H1 (cell line): ENCODE data around the gene MCC. TPM values are rescaled to one million over a fixed set of nuclear protein-coding genes. Genes with fewer than 3 reads are reported as not detected.

ENCODE experiments used
- CTCF ChIA-PET: fragments of 300-600 bp; sonication (Branson Sonifier 250); formaldehyde crosslinking; loops from one replicate; lab custom pipeline; 2021; ENCODE audit not compliant: partially characterized antibody; lab: Charles Lee
- POLR2A ChIA-PET: fragments of 300-600 bp; sonication (Branson Sonifier 250); formaldehyde crosslinking; loops from one replicate; lab custom pipeline; 2021; ENCODE audit warnings: inconsistent platforms; ENCODE audit not compliant: partially characterized antibody; lab: Charles Lee
- DNase-seq, 2 experiments: peaks; one replicate each; pipeline versions ENCODE4 v3.0.0 to v3.0.0-alpha.2; 2010 to 2022; ENCODE audit warnings: low spot score in 2 of 2, low read depth in 1 of 2, mixed read lengths in 1 of 2
- FAIRE-seq: peaks from 2 replicates; lab custom pipeline; 2011; peaks lifted over from hg19 to GRCh38; lab: Jason Lieb, UNC
- H2AFZ ChIP-seq: 2 replicates; pipeline ENCODE4 v1.8.1; 2012; ENCODE audit warnings: low read length, inconsistent platforms
- H2AK5ac ChIP-seq: 2 replicates; pipeline ENCODE4 v1.6.1; 2013; ENCODE audit warnings: low read depth, low read length
- H2BK120ac ChIP-seq: replicated peaks from 2 replicates; pipeline ENCODE3; 2013; ENCODE audit warnings: low read depth, low read length, inconsistent platforms
- H2BK12ac ChIP-seq: 2 replicates; pipeline ENCODE4 v1.6.1; 2013; ENCODE audit warnings: low read depth, low read length
- H2BK15ac ChIP-seq: 2 replicates; pipeline ENCODE4 v1.6.1; 2013; ENCODE audit warnings: low read length
- H2BK20ac ChIP-seq: 2 replicates; pipeline ENCODE4 v1.6.1; 2013; ENCODE audit warnings: low read length
- H2BK5ac ChIP-seq: 2 replicates; pipeline ENCODE4 v1.6.1; 2013; ENCODE audit warnings: low read depth, low read length
- H3K14ac ChIP-seq: 2 replicates; pipeline ENCODE4 v1.6.1; 2013; ENCODE audit warnings: inconsistent platforms; ENCODE audit not compliant: insufficient read length
- H3K18ac ChIP-seq: 2 replicates; pipeline ENCODE4 v1.6.1; 2013; ENCODE audit warnings: low read length; ENCODE audit errors: extremely low read depth
- H3K23ac ChIP-seq: 2 replicates; pipeline ENCODE4 v1.6.1; 2013; ENCODE audit warnings: inconsistent platforms; ENCODE audit not compliant: insufficient read length
- H3K23me2 ChIP-seq: 2 replicates; pipeline ENCODE4 v1.6.1; 2013; ENCODE audit warnings: low read depth, low read length
- H3K27ac ChIP-seq: 2 replicates; pipeline ENCODE4 v1.6.1; 2011; ENCODE audit warnings: low read depth, low read length, inconsistent platforms
- H3K27me3 ChIP-seq, 4 experiments: replicated peaks in 1 of 4; 1 replicate in 1 of 4; 2 replicates in 3 of 4; pipeline versions ENCODE4 v1.6.1 to v1.8.1; 2011 to 2013; ENCODE audit warnings: low read length in 3 of 4, mild to moderate bottlenecking in 3 of 4, inconsistent platforms in 2 of 4, mixed read lengths in 2 of 4, moderate library complexity in 1 of 4; ENCODE audit not compliant: control insufficient read depth in 3 of 4, insufficient read depth in 3 of 4; ENCODE audit errors: extremely low read depth in 1 of 4
- H3K36me3 ChIP-seq, 4 experiments: 2 replicates each; pipeline versions ENCODE4 v1.6.1 to v1.8.1; 2011 to 2013; ENCODE audit warnings: mild to moderate bottlenecking in 4 of 4, low read length in 3 of 4, moderate library complexity in 2 of 4, control low read depth in 1 of 4, inconsistent platforms in 1 of 4; ENCODE audit not compliant: insufficient read depth in 4 of 4, control insufficient read depth in 2 of 4
- H3K4ac ChIP-seq: replicated peaks from 2 replicates; pipeline ENCODE3; 2013; ENCODE audit warnings: low read length, low read depth, mixed read lengths, inconsistent platforms; ENCODE audit not compliant: insufficient read length
- H3K4me1 ChIP-seq, 4 experiments: replicated peaks in 1 of 4; 1 replicate in 1 of 4; 2 replicates in 3 of 4; pipeline versions ENCODE4 v1.6.1 to v1.8.1; 2011 to 2013; ENCODE audit warnings: low read length in 3 of 4, inconsistent platforms in 2 of 4, mixed read lengths in 1 of 4; ENCODE audit not compliant: insufficient read depth in 4 of 4, control insufficient read depth in 3 of 4
- H3K4me2 ChIP-seq, 2 experiments: 2 replicates each; pipeline versions ENCODE4 v1.6.1 to v1.8.1; 2011 to 2013; ENCODE audit warnings: low read depth in 2 of 2, low read length in 2 of 2, control low read depth in 1 of 2, inconsistent platforms in 1 of 2, mild to moderate bottlenecking in 1 of 2; ENCODE audit not compliant: insufficient read depth in 1 of 2
- H3K4me3 ChIP-seq, 4 experiments: fragments of 200-600, 300-600 bp in 1 of 4; sonication (generic), shearing (Covaris generic), sonication (Bioruptor Twin) in 1 of 4; 2 replicates each; pipeline versions ENCODE4 v1.5.1 to v1.8.1; 2011 to 2016; ENCODE audit warnings: low read length in 4 of 4, low read depth in 3 of 4, control low read depth in 2 of 4, inconsistent platforms in 2 of 4, mild to moderate bottlenecking in 2 of 4, mixed read lengths in 1 of 4, moderate library complexity in 1 of 4; ENCODE audit not compliant: insufficient read depth in 2 of 4; ENCODE audit errors: extremely low read depth in 1 of 4
- H3K56ac ChIP-seq: replicated peaks from 2 replicates; pipeline ENCODE3; 2013; ENCODE audit warnings: low read depth, mild to moderate bottlenecking, mixed read lengths, low read length, inconsistent platforms; ENCODE audit not compliant: insufficient read length
- H3K79me1 ChIP-seq: 2 replicates; pipeline ENCODE4 v1.6.1; 2013; ENCODE audit warnings: low read depth, low read length, control low read depth
- H3K79me2 ChIP-seq, 2 experiments: 2 replicates each; pipeline versions ENCODE4 v1.6.1 to v1.8.1; 2012 to 2013; ENCODE audit warnings: low read length in 2 of 2, mild to moderate bottlenecking in 2 of 2, inconsistent platforms in 1 of 2; ENCODE audit not compliant: insufficient read depth in 2 of 2, control insufficient read depth in 1 of 2
- H3K9ac ChIP-seq, 4 experiments: replicated peaks in 1 of 4; 1 replicate in 1 of 4; 2 replicates in 3 of 4; pipeline versions ENCODE4 v1.6.1 to v1.8.1; 2011 to 2013; ENCODE audit warnings: low read depth in 3 of 4, low read length in 3 of 4, control low read depth in 2 of 4, mild to moderate bottlenecking in 2 of 4, moderate library complexity in 2 of 4, inconsistent platforms in 1 of 4; ENCODE audit errors: extremely low read depth in 1 of 4
- H3K9me3 ChIP-seq, 2 experiments: 2 replicates each; pipeline versions ENCODE4 v1.6.1 to v1.8.1; 2012 to 2013; ENCODE audit warnings: mild to moderate bottlenecking in 2 of 2, moderate library complexity in 2 of 2, control low read depth in 1 of 2, inconsistent platforms in 1 of 2, low read depth in 1 of 2, low read length in 1 of 2, mixed read lengths in 1 of 2; ENCODE audit not compliant: insufficient read depth in 2 of 2
- H4K20me1 ChIP-seq, 2 experiments: replicated peaks in 1 of 2; 2 replicates each; pipeline versions ENCODE3 to v1.8.1; 2011 to 2013; ENCODE audit warnings: inconsistent platforms in 2 of 2, low read length in 2 of 2, mild to moderate bottlenecking in 1 of 2; ENCODE audit not compliant: insufficient read depth in 2 of 2, control insufficient read depth in 1 of 2
- H4K5ac ChIP-seq: 2 replicates; pipeline ENCODE4 v1.6.1; 2013; ENCODE audit warnings: low read length, low read depth, mixed read lengths, inconsistent platforms; ENCODE audit not compliant: insufficient read length
- H4K8ac ChIP-seq: 2 replicates; pipeline ENCODE4 v1.8.0; 2013; ENCODE audit warnings: mild to moderate bottlenecking, moderate library complexity, low read length, inconsistent platforms; ENCODE audit not compliant: insufficient read depth; ENCODE audit errors: extremely low read depth
- H4K91ac ChIP-seq: replicated peaks from 2 replicates; pipeline ENCODE3; 2013; ENCODE audit warnings: low read length, mixed read lengths, inconsistent platforms; ENCODE audit not compliant: insufficient read length
- ASH2L ChIP-seq: fragments of 200-600, 300-600 bp; sonication (generic); IDR thresholded peaks from one replicate; pipeline ENCODE4 v1.7.1; 2017; ENCODE audit warnings: low read length
- BRCA1 ChIP-seq: IDR thresholded peaks from 2 replicates; pipeline ENCODE4 v1.6.1; 2012; ENCODE audit warnings: low read depth, low read length, improper control_type of control experiment
- GABPA ChIP-seq: IDR thresholded peaks from 2 replicates; pipeline ENCODE4 v1.6.1; 2011; ENCODE audit warnings: mild to moderate bottlenecking, low read length, moderate library complexity, borderline replicate concordance; ENCODE audit not compliant: insufficient read depth
- KDM4A ChIP-seq: IDR thresholded peaks from one replicate; pipeline ENCODE4 v1.7.1; 2012; ENCODE audit warnings: low read depth, mild to moderate bottlenecking, moderate library complexity, low read length, inconsistent platforms; ENCODE audit not compliant: severe bottlenecking
- PHF8 ChIP-seq: fragments of 200-600 bp; sonication (generic); conservative IDR thresholded peaks from 2 replicates; pipeline ENCODE4 v1.7.1; 2012; ENCODE audit warnings: low read depth, mild to moderate bottlenecking, inconsistent platforms, low read length, moderate library complexity
- SP1 ChIP-seq: IDR thresholded peaks from 2 replicates; pipeline ENCODE4 v1.6.1; 2011; ENCODE audit warnings: low read depth, low read length
- SP2 ChIP-seq: IDR thresholded peaks from 2 replicates; pipeline ENCODE4 v1.6.1; 2012; ENCODE audit warnings: mild to moderate bottlenecking, low read length, inconsistent platforms
- SP4 ChIP-seq: IDR thresholded peaks from 2 replicates; pipeline ENCODE4 v1.6.1; 2012; ENCODE audit warnings: low read length, inconsistent platforms
- SRF ChIP-seq: IDR thresholded peaks from 2 replicates; pipeline ENCODE4 v1.6.1; 2011; ENCODE audit warnings: mild to moderate bottlenecking, low read depth, low read length, moderate library complexity
- TCF12 ChIP-seq: IDR thresholded peaks from 2 replicates; pipeline ENCODE4 v1.6.1; 2011; ENCODE audit warnings: low read depth, mild to moderate bottlenecking, low read length
- ZNF274 ChIP-seq: IDR thresholded peaks from 2 replicates; pipeline ENCODE4 v1.7.0; 2012; ENCODE audit warnings: low read length, borderline replicate concordance; ENCODE audit errors: extremely low read depth
- WGBS, 2 experiments: shearing (Covaris generic) in 1 of 2; methylation state at CpG; one replicate each; pipeline versions ENCODE4 v1.1.6 to v1.1.7; 2013 to 2015; ENCODE audit warnings: low lambda C conversion rate in 2 of 2, mixed read lengths in 2 of 2, inconsistent platforms in 1 of 2, low coverage in 1 of 2, missing lambda C conversion rate in 1 of 2; ENCODE audit not compliant: insufficient replicate concordance in 2 of 2, insufficient coverage in 1 of 2, insufficient read length in 1 of 2; ENCODE audit errors: extremely low coverage in 1 of 2, missing lambda C conversion rate in 1 of 2; 5-methylcytosine and 5-hydroxymethylcytosine counted together
- polyA plus RNA-seq, 7 experiments: library from polyadenylated mRNA; depleted of rRNA in 3 of 7; stranded (reverse) in 5 of 7; unstranded in 2 of 7; fragments of >200 nt in 5 of 7; fragments of 200-250 nt in 2 of 7; gene quantifications; 1 replicate in 5 of 7; 2 replicates in 1 of 7; 4 replicates in 1 of 7; pipeline versions ENCODE4 v1.2.1 to v1.2.3, GENCODE V29; 2011 to 2013; ENCODE audit warnings: missing spikeins in 2 of 7, mixed read lengths in 2 of 7
- total RNA-seq: library from RNA; stranded (reverse); fragmentation: NEBNext Ultra II Directional; extraction: Animal tissue kit (Norgen Biotek cat#: 25700); gene quantifications from 2 replicates; pipeline ENCODE4 v1.2.1, GENCODE V29; 2021
- TF ChIP-seq, protein P1 (sequence below): IDR thresholded peaks from 2 replicates; pipeline ENCODE4 v1.6.1; 2012; ENCODE audit warnings: inconsistent platforms

Gene MCC
- total and polyA plus RNA-seq, 2 of the 8 experiments (the other 6 are each of a cell fraction or from before 2014, with no cell fraction given): 2.6 to 18.3 TPM

DNA sequence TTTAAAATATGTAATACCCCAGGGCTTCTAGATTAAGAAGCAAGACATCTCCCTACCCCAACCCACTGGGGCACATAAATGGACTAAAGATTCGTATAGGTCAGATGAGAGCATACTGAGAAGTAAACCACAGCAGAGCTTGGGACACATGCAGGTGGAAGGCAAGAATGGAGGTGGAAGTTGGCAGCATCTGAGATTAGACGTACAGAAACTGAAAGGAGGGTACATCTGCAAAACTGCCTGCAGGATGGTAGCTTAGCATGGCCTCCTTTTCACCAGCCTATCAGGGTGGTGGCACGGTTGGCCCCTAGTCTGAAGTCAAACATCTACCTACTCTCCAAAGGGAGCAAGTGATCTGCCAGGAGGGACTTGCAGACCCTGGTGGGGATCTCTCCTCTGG, 235.2 kb downstream of the MCC start:
- Histone ChIP-seq H2BK12ac (no peak overlapping the region), H3K23ac (no peak overlapping the region), H4K20me1 (no peaks in the 10 kb centered on the region), H3K27me3 (0 out of 7 replicates have a peak, but pooled peaks cover 0 to 2% (median 0%) of the 10 kb centered on the region in 4 experiments), H3K79me2 (peaks cover 0 to 10% of the 10 kb centered on the region in 2 experiments; a peak in 2 of 4 replicates), H3K4me3 (no peak overlapping the region), H4K5ac (no peak overlapping the region), H3K79me1 (0 out of 2 replicates have a peak, but pooled peaks cover 2% of the 10 kb centered on the region), H3K4me1 (no peaks in the 10 kb centered on the region; a peak in 1 of 7 replicates), H3K9me3 (peaks cover 0 to 10% of the 10 kb centered on the region in 2 experiments; a peak in 1 of 4 replicates), H2BK20ac (no peak overlapping the region), H3K9ac (no peak overlapping the region), H3K14ac (no peak overlapping the region), H3K23me2 (no peaks in the 10 kb centered on the region), H2AFZ (no peak overlapping the region), H2AK5ac (no peak overlapping the region), H2BK15ac (no peak overlapping the region), H3K27ac (no peak overlapping the region), H3K56ac (no peak overlapping the region), H2BK5ac (no peak overlapping the region), H4K8ac (no peak overlapping the region), H4K91ac (no peak overlapping the region), H3K4ac (no peak overlapping the region), H3K18ac (no peak overlapping the region), H2BK120ac (no peak overlapping the region), H3K4me2 (no peak overlapping the region), H3K36me3 (no peaks in the 10 kb centered on the region; a peak in 1 of 8 replicates)
- 95% methylated on average over 3 of the region's 3 CpGs; no CpG with 5 or more reads in 1 of the 2 experiments for WGBS, 2 experiments
- ChIA-PET CTCF (no interaction called here), POLR2A (no interaction called here)
- no peak for DNase-seq
- FAIRE-seq: no peak
- TF ChIP-seq SP2: no peak
- no peak for TF ChIP-seq KDM4A
- TF ChIP-seq ASH2L: no peak
- TF ChIP-seq SP1: no peak
- no peak for TF ChIP-seq GABPA
- no peak for TF ChIP-seq PHF8
- no peak for TF ChIP-seq SRF
- TF ChIP-seq SP4: no peak
- TF ChIP-seq, protein P1, sequence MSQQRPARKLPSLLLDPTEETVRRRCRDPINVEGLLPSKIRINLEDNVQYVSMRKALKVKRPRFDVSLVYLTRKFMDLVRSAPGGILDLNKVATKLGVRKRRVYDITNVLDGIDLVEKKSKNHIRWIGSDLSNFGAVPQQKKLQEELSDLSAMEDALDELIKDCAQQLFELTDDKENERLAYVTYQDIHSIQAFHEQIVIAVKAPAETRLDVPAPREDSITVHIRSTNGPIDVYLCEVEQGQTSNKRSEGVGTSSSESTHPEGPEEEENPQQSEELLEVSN: no peak
- TF ChIP-seq ZNF274: no peak
- no peak for TF ChIP-seq BRCA1
- no peak for TF ChIP-seq TCF12
